ENCODE measurements around the gene ARHGDIB.

The ARHGDIB gene

GRCh38 chr12:14982991-14983390 is 21.6 kb upstream of the ARHGDIB start:
- no peak for DNase-seq

- DNase-seq: no peak
These were observed 21.2 kb upstream of the ARHGDIB start for GRCh38 chr12:14982562-14982961.

- peak in 1 of 14 donors; percentile 10 for DNase-seq
These were observed 19.6 kb upstream of the ARHGDIB start for GRCh38 chr12:14981049-14981448.

GRCh38 chr12:14979468-14979867 is 18.1 kb upstream of the ARHGDIB start:
- DNase-seq: no peak

- DNase-seq: no peak
These were observed 15.3 kb upstream of the ARHGDIB start for GRCh38 chr12:14976658-14977057.

GRCh38 chr12:14975457-14975856 is 14.1 kb upstream of the ARHGDIB start:
- DNase-seq: no peak

- DNase-seq: no peak
These were observed 13.2 kb upstream of the ARHGDIB start for GRCh38 chr12:14974633-14975032.

- no peak for DNase-seq
These were observed 11.4 kb upstream of the ARHGDIB start, which contains the start of gene PDE6H for GRCh38 chr12:14972816-14973215. PDE6H (plus strand) TSS chr12:14973042; CDS start chr12:14978013, 4,971 bp downstream.

DNA sequence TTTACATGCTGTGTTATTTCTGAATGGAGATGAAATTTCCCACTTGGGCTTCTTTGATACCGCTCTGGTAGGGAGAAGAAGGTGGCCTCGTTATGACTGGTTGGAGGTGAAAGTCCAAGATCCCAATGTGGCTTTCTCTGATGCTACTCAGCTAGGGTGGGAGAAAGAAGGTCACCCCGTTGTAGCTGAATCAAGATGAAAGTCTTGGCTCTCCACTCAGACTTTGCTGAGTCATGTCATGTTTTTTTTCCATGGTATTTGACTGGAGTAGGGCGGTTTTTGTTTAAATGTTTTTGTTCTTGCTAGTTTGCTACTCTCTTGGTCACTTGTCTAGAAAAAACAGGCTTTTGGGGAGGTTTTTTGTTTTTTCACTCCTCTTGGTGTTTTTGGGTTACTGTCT is 9.1 kb upstream of the ARHGDIB start:
- no peak for DNase-seq

DNA sequence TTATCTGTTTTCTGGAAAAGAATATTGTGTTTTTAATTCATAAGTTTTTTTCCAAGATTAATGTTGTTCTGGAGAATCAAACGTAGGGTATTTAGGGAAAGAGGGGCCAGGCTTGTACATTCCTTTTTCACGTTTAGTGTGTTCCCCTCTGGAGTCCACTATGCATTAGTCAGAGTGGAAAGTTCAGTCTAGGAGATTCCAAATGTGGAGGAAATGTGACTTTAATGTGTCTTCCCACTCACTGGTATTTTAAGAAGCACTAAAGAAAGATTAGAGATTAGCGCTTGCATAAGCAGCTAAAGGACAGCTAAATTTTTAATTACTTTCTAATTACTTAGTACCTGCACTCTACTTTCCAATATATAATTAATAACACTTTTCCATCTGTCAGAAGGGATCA is 7.1 kb upstream of the ARHGDIB start:
- no peak for DNase-seq

DNA sequence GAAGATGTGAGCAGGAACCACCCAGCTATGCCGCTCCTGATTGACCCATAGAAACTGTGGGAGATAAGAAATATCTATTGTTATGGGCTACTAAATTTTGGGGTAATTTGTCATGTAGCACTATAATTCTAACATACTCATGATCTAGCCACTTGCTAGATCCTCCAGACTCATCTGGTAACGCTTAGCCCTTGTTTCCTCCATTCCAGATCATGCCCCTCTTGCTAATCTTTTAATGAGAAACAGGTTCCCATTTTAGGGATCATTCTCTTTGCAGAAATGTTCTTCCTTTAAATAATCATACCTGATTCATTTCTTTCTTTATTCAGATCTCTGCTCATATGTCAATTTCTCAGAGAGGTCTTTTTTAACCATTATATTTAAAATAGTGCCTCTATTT is 3.8 kb upstream of the ARHGDIB start:
- no peak for DNase-seq

DNA sequence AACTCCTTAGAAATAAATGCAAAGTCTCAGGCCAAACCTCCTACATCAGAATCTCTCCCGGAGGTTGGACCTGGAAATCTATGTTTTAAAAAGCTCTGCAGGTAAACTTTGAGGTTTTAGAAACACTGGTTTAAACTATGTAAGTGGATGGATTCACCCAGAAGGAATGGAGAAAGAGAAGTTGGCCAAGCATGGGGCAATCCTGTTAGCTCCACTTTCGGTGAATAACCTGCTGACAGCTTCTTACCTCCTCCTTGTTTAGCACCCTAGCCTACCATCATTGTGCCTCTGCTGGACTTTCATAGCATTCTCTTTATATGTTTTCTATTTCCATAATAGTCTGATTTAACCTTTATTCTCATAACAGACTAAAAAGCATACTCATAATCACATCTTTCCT is 3.0 kb upstream of the ARHGDIB start:
- no peak for DNase-seq

GRCh38 chr12:14963520-14963919 is 2.1 kb upstream of the ARHGDIB start:
- DNase-seq: no peak

DNA sequence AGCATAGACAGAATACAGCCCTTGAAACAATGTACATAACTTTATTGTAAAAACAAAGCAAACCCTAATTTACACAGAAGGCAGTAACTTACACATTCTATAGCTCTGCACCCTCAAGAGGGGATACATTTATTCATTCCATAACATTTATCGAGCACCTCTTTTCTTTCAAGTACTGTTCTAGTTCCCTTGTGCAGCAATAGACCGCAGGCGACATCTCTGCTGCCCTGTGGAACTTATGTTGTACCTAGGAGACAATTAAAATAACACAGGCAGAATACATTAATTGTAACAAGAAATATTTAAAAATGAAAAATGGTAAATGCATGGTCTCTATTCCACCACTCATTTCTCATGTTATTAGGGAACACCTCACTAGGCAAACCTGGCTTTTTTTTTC is 1.4 kb upstream of the ARHGDIB start:
- no peak for DNase-seq

- no peak for DNase-seq
These were observed 745 bp upstream of the ARHGDIB start for GRCh38 chr12:14962153-14962539.

DNA sequence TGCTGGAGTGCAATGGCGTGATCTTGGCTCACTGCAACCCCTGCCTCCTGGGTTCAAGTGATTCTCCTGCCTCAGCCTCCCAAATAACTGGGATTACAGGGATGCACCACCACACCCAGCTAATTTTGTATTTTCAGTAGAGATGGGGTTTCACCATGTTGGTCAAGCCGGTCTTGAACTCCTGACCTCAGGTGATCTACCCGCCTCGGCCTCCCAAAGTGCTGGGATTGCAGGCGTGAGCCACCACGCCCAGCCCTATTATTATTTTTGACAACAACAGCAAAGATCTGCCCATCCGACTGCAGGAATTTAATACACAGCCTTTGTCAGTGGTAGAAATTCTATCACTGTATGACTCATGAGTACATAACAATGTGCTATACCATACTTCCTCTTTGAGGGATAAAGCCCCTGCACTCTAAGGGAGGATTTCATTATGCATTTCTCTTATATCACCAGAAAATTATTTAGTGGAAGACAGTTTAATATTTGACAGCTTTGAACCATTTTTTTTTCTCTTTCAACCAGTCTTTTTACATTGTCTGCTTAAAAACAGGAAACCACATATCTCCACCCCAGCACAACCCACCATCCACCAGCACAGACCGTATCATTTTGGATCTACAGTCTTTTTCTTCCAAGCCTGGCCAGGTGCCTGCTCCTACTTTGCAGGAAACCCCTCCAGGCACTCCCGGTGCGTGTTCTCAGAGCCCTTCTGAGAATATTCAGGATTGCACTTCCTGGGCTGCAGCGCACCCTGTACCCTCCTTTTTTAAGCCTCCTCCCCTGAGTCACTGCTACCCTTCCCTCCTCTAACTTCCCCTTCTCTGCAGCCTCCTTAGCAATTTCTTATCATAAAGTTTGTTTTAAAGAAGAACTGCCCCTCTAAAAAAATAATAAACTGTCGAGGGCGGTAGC is 594 bp downstream of the ARHGDIB start:
- DNase-seq: no peak

DNA sequence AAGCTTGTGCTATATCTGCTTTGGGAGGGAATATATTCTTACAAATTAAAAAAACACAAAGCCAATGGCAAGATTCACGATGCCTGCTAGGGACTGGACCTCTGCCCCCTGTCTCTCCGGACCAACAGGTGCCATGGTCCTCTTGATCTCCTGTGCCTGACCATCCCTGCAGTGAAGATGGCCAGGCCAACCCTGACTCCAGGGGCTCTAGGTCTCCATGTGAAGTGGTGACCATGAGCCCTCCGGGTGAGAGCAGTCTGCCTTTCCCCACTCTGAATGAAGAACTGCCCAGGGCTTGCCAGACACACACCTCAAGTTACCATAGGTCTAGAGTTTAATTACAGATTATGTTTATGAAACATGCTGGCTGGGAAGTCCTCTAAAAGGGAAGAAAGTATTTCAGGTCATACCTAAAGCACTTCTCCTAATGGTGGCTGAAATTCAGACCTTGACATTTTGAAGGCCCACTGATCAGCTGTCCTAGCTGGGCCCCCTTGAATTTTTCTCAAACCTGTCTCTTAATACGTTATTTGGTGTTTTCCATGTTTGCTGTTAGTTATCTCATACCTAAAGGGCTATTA is 1.4 kb downstream of the ARHGDIB start:
- DNase-seq: no peak

- DNase-seq: no peak
These were observed 1.9 kb downstream of the ARHGDIB start for GRCh38 chr12:14959463-14959862.

DNA sequence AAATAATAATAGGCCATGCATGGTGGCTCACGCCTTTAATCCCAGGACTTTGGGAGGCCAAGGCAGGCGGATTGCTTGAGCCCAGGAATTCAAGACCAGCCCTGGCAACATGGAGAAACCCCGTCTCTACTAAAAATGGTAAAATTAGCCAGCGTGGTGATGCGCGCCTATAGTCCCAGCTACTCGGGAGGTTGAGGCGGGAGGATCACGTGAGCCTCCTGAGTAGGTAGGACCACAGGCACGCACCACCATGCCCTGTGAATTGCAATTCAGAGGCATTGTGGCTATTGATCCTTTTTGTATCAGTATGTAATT is 2.3 kb downstream of the ARHGDIB start:
- no peak for DNase-seq

GRCh38 chr12:14958361-14959125 is 2.9 kb downstream of the ARHGDIB start:
- DNase-seq: no peak

- no peak for DNase-seq
These were observed 3.7 kb downstream of the ARHGDIB start for GRCh38 chr12:14957551-14958168.

- DNase-seq: no peak
These were observed 4.5 kb downstream of the ARHGDIB start for GRCh38 chr12:14956905-14957304.
